GM19238 (cell line): ENCODE results near the gene SPATA2L.

Source experiments
- DNase-seq: peaks from one replicate; pipeline ENCODE4 v3.0.0; 2011; ENCODE audit warnings: low spot score; ENCODE audit not compliant: insufficient read length

Gene SPATA2L

DNA sequence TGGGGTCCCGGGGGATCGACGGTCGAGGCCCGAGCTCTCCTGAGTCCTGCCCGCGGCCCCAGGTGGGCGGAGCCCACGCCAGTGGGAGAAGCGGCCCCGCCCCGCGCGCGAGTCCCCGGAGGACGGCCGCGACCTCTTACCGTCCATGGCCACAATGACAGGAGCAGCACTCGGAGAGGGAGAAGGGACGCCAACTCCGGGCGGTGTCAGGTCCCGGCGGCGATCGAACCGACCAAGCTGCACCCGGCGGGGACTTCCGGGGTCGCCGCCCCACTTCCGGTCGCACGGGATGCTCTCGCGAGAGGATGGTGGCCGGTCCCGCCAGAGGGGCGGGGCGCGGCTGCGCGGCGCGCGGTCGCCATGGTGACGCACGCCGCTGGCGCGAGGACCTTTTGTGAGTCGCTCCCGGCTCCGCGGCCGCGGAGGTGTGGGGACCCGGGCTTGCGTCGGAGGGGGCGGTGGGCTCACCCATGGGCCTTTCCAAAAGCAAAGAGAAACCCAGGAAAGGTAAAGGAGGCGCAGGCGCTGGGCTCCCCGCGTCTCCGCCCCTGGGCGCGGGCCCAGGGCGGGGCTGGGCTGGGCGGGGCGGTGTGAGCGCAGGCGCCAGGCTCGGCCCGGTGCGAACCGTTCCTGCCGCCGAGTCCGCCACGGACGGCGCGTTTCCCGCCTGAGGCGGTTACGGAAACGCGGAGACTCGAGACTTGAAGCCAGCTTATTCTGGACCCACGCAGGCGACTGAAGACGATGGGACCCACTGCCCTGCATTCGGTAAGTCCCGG is 43.9 kb downstream of the SPATA2L start, which contains the start of the genes CHMP1A and SPATA33:
Gene CHMP1A, minus strand, starts transcription at position 267 of the 779 bp plus-strand sequence. Its CDS starts 120 bp downstream, at position 147.
Gene SPATA33, plus strand, starts transcription at position 395 of the 779 bp plus-strand sequence. Its CDS starts 76 bp downstream, at position 471.
- DNase-seq = peak; percentile 99

DNA sequence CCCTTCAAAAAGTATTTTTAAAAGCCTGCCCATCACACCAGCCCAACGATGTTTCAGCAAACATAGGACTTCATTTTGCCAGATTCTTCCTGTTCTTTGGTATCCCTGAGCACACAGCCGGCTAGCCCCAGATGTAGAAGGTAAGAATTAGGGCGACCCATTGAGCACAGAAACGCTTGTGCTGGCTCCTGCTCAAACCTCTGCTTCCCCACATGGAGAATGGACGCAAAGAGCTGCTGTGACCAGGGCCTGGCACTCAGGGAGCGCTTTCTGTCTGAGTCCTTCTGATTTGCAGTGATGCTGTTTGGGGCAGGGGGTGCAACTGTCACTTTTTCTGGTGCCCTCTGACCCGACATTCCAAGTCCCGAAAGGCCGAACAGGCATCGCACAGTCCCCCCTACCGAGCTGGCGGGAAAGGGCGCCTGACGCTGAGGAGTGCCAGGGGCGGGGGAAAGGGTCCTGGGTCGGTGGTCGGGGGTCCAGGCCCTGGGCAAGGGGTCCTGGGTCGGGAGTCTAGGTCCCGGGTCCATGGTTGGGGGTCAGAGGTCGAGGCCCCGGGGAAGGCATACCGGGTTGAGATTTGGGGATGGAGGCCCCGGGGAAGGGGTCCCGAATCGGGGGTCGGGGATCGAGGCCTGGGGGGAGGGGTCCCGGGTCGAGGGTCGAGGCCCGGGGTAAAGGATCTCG is 44.9 kb downstream of the SPATA2L start:
- no peak for DNase-seq

DNA sequence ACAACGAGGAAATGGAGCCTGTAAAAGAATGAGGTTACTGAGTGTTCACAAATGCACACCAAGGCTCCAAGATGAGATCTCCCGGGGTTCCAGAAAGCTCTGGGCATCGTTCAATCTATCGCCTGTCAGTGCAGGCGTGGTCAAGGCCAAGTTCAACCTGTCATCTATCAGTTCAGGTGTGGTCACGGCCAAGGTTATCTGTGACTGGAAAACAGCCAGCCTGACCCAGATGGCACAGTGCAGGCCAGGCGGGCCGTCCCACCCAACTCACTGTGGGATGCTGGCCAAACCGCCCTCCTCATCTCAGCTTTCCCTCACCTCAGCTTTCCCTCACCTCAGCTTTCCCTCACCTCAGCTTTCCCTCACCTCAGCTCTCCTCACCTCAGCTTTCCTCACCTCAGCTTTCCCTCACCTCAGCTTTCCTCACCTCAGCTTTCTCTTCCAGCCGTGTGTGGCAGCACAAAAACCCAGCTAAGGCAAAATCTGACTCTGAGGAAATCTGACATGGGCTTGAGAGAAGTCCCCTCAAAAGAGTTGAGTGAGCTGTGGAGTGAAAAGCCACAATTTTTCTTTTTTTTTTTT is 46.4 kb downstream of the SPATA2L start:
- DNase-seq = no peak

DNA sequence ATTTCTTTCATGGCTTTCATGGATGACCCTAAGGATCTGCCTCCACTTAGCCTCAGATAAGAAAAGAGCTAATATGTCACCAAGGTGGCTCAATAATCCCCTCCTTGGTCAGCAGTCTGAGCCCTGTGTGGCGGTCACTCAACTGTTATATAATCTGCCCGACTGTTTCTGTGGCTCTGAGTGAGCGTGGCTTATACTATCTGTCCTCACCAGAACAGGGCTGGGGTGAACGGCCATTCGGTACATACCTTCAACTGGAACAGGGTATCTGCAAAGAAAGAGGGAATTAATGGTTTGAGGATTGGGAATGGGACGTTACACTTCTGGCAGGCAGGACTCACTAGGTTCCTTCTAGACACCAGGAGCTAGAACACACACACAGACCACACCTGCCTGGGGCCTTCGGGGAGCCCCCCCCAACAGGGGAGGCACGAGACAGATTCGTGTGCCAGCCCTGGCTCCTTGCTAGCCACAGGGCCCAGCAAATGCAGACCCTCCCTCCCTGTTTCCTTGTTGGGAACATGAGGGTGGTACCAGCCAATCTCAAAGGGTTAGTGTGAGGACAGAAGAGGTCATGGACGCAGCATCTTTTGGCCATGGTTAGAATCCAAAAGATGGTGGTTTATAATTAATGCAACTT is 47.7 kb downstream of the SPATA2L start:
- no peak for DNase-seq

GRCh38 chr16:89651584-89651983 is 49.9 kb downstream of the SPATA2L start:
- no peak for DNase-seq

DNA sequence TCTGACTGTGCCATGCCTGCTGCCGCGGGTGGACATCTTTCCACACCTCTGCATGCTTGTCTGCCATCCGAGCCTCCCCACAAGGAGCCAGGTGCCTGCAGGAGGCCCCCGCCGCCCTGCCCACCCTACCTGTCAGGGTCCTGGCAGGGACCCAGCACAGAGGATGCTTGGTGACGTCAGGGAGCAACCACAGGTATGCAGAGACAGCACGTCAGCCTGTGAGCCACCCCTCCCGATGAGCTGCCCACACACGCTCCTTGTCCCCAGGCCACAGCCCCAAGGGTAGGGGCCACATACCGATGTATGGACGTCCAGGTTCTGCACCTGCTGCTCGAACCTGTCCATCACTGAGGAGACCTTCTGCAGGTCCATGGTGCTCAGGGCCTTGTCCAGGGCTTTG is 54.6 kb downstream of the SPATA2L start:
- DNase-seq = no peak
